Measurements from ENCODE around the gene PAH. TPM values are rescaled to one million over a fixed set of nuclear protein-coding genes. Genes with fewer than 3 reads are reported as not detected.

Gene PAH
- polyA plus RNA-seq, 1 of the 3 experiments (the other 2 are of a cell fraction), result not detected

GRCh38 chr12:102958830-102959176 lies 41.8 kb upstream of the PAH start:
- H3K9ac ChIP-seq, result no peak overlapping the region
- POLR2A ChIA-PET, result no interaction called here
- peak overlapping the region in 1 of 2 experiments; percentile 86; a peak in 1 of 4 replicates for H3K27ac ChIP-seq (ENCODE audit: low read depth in 2 of 2, low read length in 1 of 2)
- peak overlapping the region in 1 of 2 experiments; percentile 40; a peak in 2 of 4 replicates for H3K4me3 ChIP-seq (ENCODE audit: low read depth in 2 of 2, low read length in 1 of 2)
- no peaks in the 10 kb centered on the region for H3K79me2 ChIP-seq (ENCODE audit: insufficient read depth)
- no peaks in the 10 kb centered on the region for H4K20me1 ChIP-seq (ENCODE audit: insufficient read depth)
- no peaks in the 10 kb centered on the region; the same call in 1 of the 2 replicates for H3K27me3 ChIP-seq (ENCODE audit: insufficient read depth)
- peaks cover 0 to 2% of the 10 kb centered on the region in 2 experiments; a peak in 1 of 4 replicates for H3K4me1 ChIP-seq (ENCODE audit: control insufficient read depth in 1 of 2, insufficient read depth in 2 of 2, low read depth in 1 of 2, low read length in 1 of 2)
- H3K9me2 ChIP-seq, result no peaks in the 10 kb centered on the region
- H3K9me3 ChIP-seq, result no peaks in the 10 kb centered on the region
- DNase-seq, result no peak
- H2AFZ ChIP-seq (ENCODE audit: low read depth), result no peak overlapping the region
- WGBS (ENCODE audit: low lambda C conversion rate), result 32% methylated on average over 9 of the region's 15 CpGs
- TF ChIP-seq MXI1 (IDR thresholded peaks at IDR 0.05; ENCODE audit: low read depth, low read length) (no peak), CHD2 (IDR thresholded peaks at IDR 0.05; ENCODE audit: low read length, partially characterized antibody) (no peak), YY1 (IDR thresholded peaks at IDR 0.05; ENCODE audit: low read depth) (no peak), IRF3 (IDR thresholded peaks at IDR 0.05; ENCODE audit: low read depth, low read length) (no peak), SIN3A (IDR thresholded peaks at IDR 0.05; ENCODE audit: borderline replicate concordance, low read depth, low read length) (no peak), GATA2 (CRISPR knock-in tag; IDR thresholded peaks at IDR 0.05) (no peak), NRF1 (IDR thresholded peaks at IDR 0.05; ENCODE audit: low read depth, low read length) (no peak), CTCF (IDR thresholded peaks at IDR 0.05) (no peak), JUND (IDR thresholded peaks at IDR 0.05) (no peak), TAF1 (IDR thresholded peaks at IDR 0.05; ENCODE audit: borderline replicate concordance, low read depth, low read length) (no peak), POLR2AphosphoS5 (IDR thresholded peaks at IDR 0.05; ENCODE audit: low read depth, low read length) (no peak), SMC3 (IDR thresholded peaks at IDR 0.05; ENCODE audit: low read depth, low read length) (no peak), USF1 (IDR thresholded peaks at IDR 0.05; ENCODE audit: borderline replicate concordance, low read depth) (no peak), MEF2A (IDR thresholded peaks at IDR 0.05; ENCODE audit: borderline replicate concordance, low read depth) (no peak), TCF12 (IDR thresholded peaks at IDR 0.05) (no peak), ELF1 (IDR thresholded peaks at IDR 0.05) (no peak), FOSL2 (IDR thresholded peaks at IDR 0.05; ENCODE audit: borderline replicate concordance, low read depth) (no peak)
- no peaks in the 10 kb centered on the region for H3K36me3 ChIP-seq (replicated peaks in 1 of 2; ENCODE audit: control insufficient read depth in 1 of 2, insufficient read depth in 2 of 2, low read length in 1 of 2)
- no peaks in the 10 kb centered on the region for H3F3A ChIP-seq (replicated peaks; ENCODE audit: insufficient read depth)
- H3K4me2 ChIP-seq, result peak overlapping the region; percentile 68; the same call in 1 of the 2 replicates
- CTCF ChIA-PET, result interaction anchor here (1.1 to 3.4 kb wide), 2 partner anchors 10 kb away, joined by 3 to 10 read pairs; no protein-coding TSS in a partner anchor

All from SK-N-SH (cell line).